Posterior vena cava (tissue), 2 donors: Measurements from ENCODE around the gene OR6Y1. TPM values are rescaled to one million over a fixed set of nuclear protein-coding genes. Genes with fewer than 3 reads are reported as not detected.

Experiments
- DNase-seq: peaks from one replicate; pipeline ENCODE4 v3.0.0-alpha.2; 2020; ENCODE audit warnings: low spot score
- intact Hi-C, 2 donors: fragments of 100-400 bp; cut with DNase I; formaldehyde crosslinking; loops; one replicate each; pipeline versions ENCODE4 v1.14.1 to v1.14.2; 2022 to 2023
- total RNA-seq, 2 donors: library from RNA; stranded (reverse); fragmentation: NEBNext Ultra II Directional; extraction: Animal tissue kit (Norgen Biotek cat#: 25700); gene quantifications; one replicate each; pipeline ENCODE4 v1.2.1, GENCODE V29; 2021
- donor health status: DM: yes; HTN: yes; CAD: no.
- donor health status: DM: yes; HTN: yes; CAD: no.

The OR6Y1 gene
- total RNA-seq, 2 donors from 2014 or later: not detected

DNA sequence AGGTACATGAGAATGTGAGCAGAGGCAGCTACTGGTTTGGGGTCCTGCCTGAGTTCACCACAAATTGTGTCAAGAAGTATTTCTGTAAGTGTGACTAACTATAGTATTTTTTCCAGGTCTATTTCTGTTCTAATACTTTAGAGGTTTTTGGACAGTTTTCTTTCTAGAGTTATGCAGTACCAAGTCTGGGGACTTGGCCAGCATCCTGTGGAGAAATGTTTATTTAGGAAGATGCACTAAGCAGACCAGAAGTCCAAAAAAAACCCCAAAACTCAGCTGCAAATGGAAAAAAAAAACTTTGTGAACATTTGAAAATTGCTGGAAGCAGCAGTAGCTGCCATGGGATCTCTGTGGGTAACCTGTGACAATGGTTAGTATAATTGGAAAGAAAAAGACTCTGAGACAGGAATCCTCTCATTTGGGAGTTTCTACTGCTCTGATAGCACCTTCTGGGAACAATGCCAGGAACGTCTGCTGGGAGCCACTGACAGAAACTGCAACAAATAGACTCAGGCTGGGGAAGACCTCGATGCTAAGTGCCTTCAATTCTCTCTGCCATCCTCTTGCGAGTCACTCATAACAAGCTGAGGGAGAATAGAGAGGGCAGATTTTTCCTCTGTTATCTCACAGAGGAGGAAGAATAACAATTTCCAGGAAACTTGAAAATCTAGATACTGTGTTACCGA lies 44.6 kb downstream of the OR6Y1 start:
- no peak for DNase-seq

DNA sequence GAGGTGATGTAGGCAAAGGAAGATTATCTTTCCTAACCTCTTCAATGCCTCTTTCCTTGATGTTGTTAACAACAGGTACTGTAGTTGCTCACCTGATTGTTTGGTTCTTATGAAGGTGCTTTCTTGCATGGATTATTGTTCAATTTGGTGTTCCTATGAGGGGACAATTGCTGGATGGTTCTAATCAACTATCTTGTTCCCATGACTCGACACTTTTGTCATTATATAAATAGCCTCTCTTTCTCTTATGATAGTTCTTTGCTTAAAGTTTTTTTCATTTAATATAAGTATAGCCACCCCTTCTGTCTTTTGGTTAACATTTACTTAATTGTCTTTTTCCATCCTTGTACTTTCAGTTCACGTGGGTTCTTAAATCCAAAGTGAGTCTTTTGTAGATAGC lies 46.7 kb downstream of the OR6Y1 start:
- no peak for DNase-seq

More for the DNA sequence above, 44.6 kb downstream of the OR6Y1 start:
- intact Hi-C loops: loop anchor here in 1 of 2 donors (5.0 kb wide), 1 partner anchor 63 kb away; the partner anchor contains the start of gene OR6P1

DNA sequence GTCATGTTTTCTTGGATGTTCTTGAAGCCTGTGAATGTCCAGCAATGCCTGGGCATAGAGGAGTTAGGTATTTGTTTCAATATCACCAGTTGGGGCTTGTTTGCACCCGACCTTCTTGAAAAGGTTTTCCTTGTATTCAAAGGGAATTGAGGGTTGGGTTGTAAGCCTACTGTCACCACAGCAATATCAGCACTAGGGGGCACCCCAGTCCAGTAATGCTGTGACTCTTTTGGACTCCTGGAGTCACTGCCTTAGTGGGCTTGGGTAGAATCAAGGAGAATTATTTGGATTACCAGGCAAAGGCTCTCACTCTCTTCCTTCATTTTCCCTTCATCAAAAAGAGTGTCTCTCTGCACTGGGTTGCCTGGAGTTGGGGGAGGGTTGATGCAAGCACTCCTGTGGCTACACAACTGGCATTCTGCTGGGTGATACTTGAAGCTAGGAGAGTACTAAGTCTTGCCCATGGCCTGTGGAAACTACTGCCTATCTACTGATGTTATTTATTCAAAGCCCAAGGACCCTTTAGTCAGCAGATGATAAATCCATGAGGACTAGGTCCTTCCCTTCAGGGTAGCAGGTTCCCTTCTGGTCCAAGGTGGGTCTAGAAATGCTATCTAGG lies 47.7 kb downstream of the OR6Y1 start:
- DNase-seq: no peak
- intact Hi-C loops: no loop called here

More for the DNA sequence above, 46.7 kb downstream of the OR6Y1 start:
- intact Hi-C loops: no loop called here

DNA sequence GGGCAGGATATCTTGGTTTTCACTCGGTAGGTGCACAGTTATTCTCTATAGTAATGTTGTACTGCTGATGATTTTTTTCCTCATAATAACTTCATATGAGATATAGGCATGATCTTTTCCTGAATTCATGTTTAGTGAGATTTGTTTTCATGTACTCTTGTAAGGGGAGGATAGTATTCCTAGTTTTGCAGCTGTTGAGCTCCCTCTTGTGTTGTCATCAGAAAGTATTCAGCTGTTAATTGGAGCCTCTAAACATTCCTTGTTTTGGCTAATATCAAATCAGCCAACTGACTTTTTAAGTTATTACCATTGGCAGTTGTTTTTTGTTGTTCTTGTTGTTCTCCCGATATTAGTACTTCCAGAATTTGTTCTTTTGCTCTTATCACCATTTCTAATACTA lies 57.8 kb downstream of the OR6Y1 start:
- intact Hi-C loops: loop anchor here in 1 of 2 donors (5.0 kb wide), 1 partner anchor 1571 kb away; no protein-coding TSS in a partner anchor
- DNase-seq: no peak

DNA sequence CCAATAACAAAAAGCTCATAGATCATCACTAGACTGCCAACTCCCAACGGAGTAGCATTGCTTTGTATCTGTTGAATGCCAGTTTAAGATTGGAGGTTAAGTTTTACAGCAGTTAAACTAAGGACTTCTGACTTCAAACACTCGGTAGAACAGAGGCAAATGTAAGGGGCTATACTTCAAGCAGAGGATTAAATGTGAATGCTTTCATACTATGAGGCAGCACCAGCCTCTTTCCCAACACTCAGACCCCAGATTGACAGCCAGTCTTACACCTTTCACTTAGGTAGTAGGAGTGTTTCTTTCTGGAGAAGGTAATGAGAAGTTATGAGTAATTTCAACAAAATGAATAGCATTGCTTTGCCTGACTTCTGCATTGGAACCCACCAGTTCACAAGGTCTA lies 59.4 kb downstream of the OR6Y1 start:
- no peak for DNase-seq
- intact Hi-C loops: loop anchor here in 1 of 2 donors (5.0 kb wide), 1 partner anchor 1573 kb away; no protein-coding TSS in a partner anchor

Other genes starting within 250 kb of the OR6Y1 start
- not detected for gene CD1B, start 222.9 kb downstream of the OR6Y1 start, total RNA-seq
- gene CD1E, start 200.5 kb downstream of the OR6Y1 start, total RNA-seq: not detected
- not detected for gene OR10T2, start 154.9 kb downstream of the OR6Y1 start, total RNA-seq
- gene OR10K2, start 128.2 kb downstream of the OR6Y1 start, total RNA-seq: not detected
- not detected for gene OR10K1, start 92.6 kb downstream of the OR6Y1 start, total RNA-seq
- gene OR10R2, start 82.2 kb downstream of the OR6Y1 start, total RNA-seq: not detected
- not detected for gene OR6P1, start 16.2 kb upstream of the OR6Y1 start, total RNA-seq
- not detected for gene OR10X1, start 25.5 kb upstream of the OR6Y1 start, total RNA-seq
- gene OR10Z1, start 50.9 kb upstream of the OR6Y1 start, total RNA-seq: not detected
- gene SPTA1, start 132.3 kb upstream of the OR6Y1 start, total RNA-seq: under 1 TPM; 0.56 to 0.62 TPM
- gene OR6K2, start 146.2 kb upstream of the OR6Y1 start, total RNA-seq: not detected
- gene OR6K3, start 166.3 kb upstream of the OR6Y1 start, total RNA-seq: not detected
- gene OR6K6, start 200.3 kb upstream of the OR6Y1 start, total RNA-seq: not detected
- gene OR6N1, start 217.8 kb upstream of the OR6Y1 start, total RNA-seq: not detected
- gene OR6N2, start 226.8 kb upstream of the OR6Y1 start, total RNA-seq: not detected